AML-193 (cell line): ENCODE measurements around the gene EMILIN2.
"Not testable (repeated sequence)": the region's sequence is repeated elsewhere in the genome, so short reads cannot be mapped to it uniquely, and the experiment has no call there.

Experiments
- DNase-seq, 2 experiments: peaks; one replicate each; lab custom pipeline; 2025; lab: John Stamatoyannopoulos, UW

The EMILIN2 gene

GRCh38 chr18:2846636-2847316 is at the start of gene EMILIN2:
EMILIN2 (plus strand) TSS chr18:2847006; CDS start chr18:2847189, 183 bp downstream.
- DNase-seq: no peak

- DNase-seq: no peak
These were observed 48.9 kb upstream of the EMILIN2 start for GRCh38 chr18:2797951-2798350.

GRCh38 chr18:2799369-2799768 is 47.4 kb upstream of the EMILIN2 start:
- DNase-seq: no peak

- no peak for DNase-seq
These were observed 40.5 kb upstream of the EMILIN2 start for GRCh38 chr18:2805970-2806943.

GRCh38 chr18:2808640-2809039 is 38.2 kb upstream of the EMILIN2 start:
- not testable (repeated sequence) for DNase-seq

- not testable (repeated sequence) for DNase-seq
These were observed 37.1 kb upstream of the EMILIN2 start for GRCh38 chr18:2809666-2810183.

GRCh38 chr18:2811416-2811815 is 35.4 kb upstream of the EMILIN2 start:
- no peak for DNase-seq

GRCh38 chr18:2814928-2815327 is 31.9 kb upstream of the EMILIN2 start:
- no peak for DNase-seq

- DNase-seq: no peak
These were observed 28.5 kb upstream of the EMILIN2 start for GRCh38 chr18:2818281-2818680.

- no peak for DNase-seq
These were observed 25.1 kb upstream of the EMILIN2 start for GRCh38 chr18:2821695-2822094.

GRCh38 chr18:2822213-2822921 is 24.4 kb upstream of the EMILIN2 start:
- no peak for DNase-seq

- no peak for DNase-seq
These were observed 23.6 kb upstream of the EMILIN2 start for GRCh38 chr18:2823202-2823601.

GRCh38 chr18:2823966-2824365 is 22.8 kb upstream of the EMILIN2 start:
- no peak for DNase-seq

- DNase-seq: no peak
These were observed 21.9 kb upstream of the EMILIN2 start for GRCh38 chr18:2824865-2825264.

GRCh38 chr18:2825613-2826175 is 21.1 kb upstream of the EMILIN2 start:
- DNase-seq: no peak

- DNase-seq: no peak
These were observed 20.2 kb upstream of the EMILIN2 start for GRCh38 chr18:2826581-2826980.

GRCh38 chr18:2827061-2827460 is 19.7 kb upstream of the EMILIN2 start:
- no peak for DNase-seq

- not testable (repeated sequence) for DNase-seq
These were observed 10.7 kb upstream of the EMILIN2 start for GRCh38 chr18:2836118-2836517.

GRCh38 chr18:2837290-2837689 is 9.5 kb upstream of the EMILIN2 start:
- not testable (repeated sequence) for DNase-seq

GRCh38 chr18:2839202-2839601 is 7.6 kb upstream of the EMILIN2 start:
- DNase-seq: no peak

GRCh38 chr18:2840521-2840920 is 6.3 kb upstream of the EMILIN2 start:
- no peak for DNase-seq

- no peak for DNase-seq
These were observed 3.7 kb upstream of the EMILIN2 start for GRCh38 chr18:2843146-2843545.
